Measurements from ENCODE around the gene POU3F1. TPM values are rescaled to one million over a fixed set of nuclear protein-coding genes. Genes with fewer than 3 reads are reported as not detected.
A peak's percentile ranks its signal among the peaks of the same experiment; 100 is the strongest.

Gene POU3F1
- total RNA-seq, result not detected
- long read RNA-seq, result 0 reads

- intact Hi-C loops (cut with DNase I, micrococcal nuclease), result no loop called here
- DNase-seq, result no peak
These were observed at the start of gene POU3F1 for GRCh38 chr1:38046333-38046883. TSS of gene POU3F1 (minus strand) at chr1:38046793. CDS start at chr1:38046743, 50 bp downstream.

GRCh38 chr1:38095454-38095931, 48.9 kb upstream of the POU3F1 start:
- intact Hi-C loops (cut with DNase I, micrococcal nuclease), result no loop called here
- ATAC-seq, result no peak
- no peak for DNase-seq

More at GRCh38 chr1:38046333-38046883, at the start of gene POU3F1:
- no peak for ATAC-seq

- ATAC-seq, result no peak
- no peak for DNase-seq
- intact Hi-C loops (cut with DNase I, micrococcal nuclease), result no loop called here
These were observed 48.2 kb upstream of the POU3F1 start for GRCh38 chr1:38094711-38095290.

GRCh38 chr1:38093569-38094520, 47.3 kb upstream of the POU3F1 start:
- ATAC-seq (no peak), DNase-seq (no peak)
- intact Hi-C loops (cut with DNase I, micrococcal nuclease), result no loop called here

- no peak for DNase-seq
- no peak for ATAC-seq
- intact Hi-C loops (cut with DNase I, micrococcal nuclease), result no loop called here
These were observed 45.7 kb upstream of the POU3F1 start for GRCh38 chr1:38092256-38092655.

GRCh38 chr1:38090796-38091195, 44.2 kb upstream of the POU3F1 start:
- intact Hi-C loops (cut with DNase I, micrococcal nuclease), result no loop called here
- ATAC-seq, result no peak
- DNase-seq, result no peak

GRCh38 chr1:38089712-38090360, 43.2 kb upstream of the POU3F1 start:
- intact Hi-C loops (cut with DNase I, micrococcal nuclease), result no loop called here
- no peak for ATAC-seq
- no peak for DNase-seq

- DNase-seq (no peak), ATAC-seq (no peak)
- intact Hi-C loops (cut with DNase I, micrococcal nuclease), result no loop called here
These were observed 42.2 kb upstream of the POU3F1 start for GRCh38 chr1:38088791-38089190.

- intact Hi-C loops (cut with DNase I, micrococcal nuclease), result no loop called here
- ATAC-seq, result peak; percentile 76
These were observed 41.8 kb upstream of the POU3F1 start for GRCh38 chr1:38088366-38088765.

GRCh38 chr1:38087676-38088075, 41.1 kb upstream of the POU3F1 start:
- intact Hi-C loops (cut with DNase I, micrococcal nuclease), result no loop called here
- DNase-seq (no peak), ATAC-seq (no peak)

More at GRCh38 chr1:38088366-38088765, 41.8 kb upstream of the POU3F1 start:
- DNase-seq, result no peak

- DNase-seq (no peak), ATAC-seq (no peak)
- intact Hi-C loops (cut with DNase I, micrococcal nuclease), result no loop called here
These were observed 39.2 kb upstream of the POU3F1 start for GRCh38 chr1:38085666-38086330.

GRCh38 chr1:38084700-38085099, 38.1 kb upstream of the POU3F1 start:
- intact Hi-C loops (cut with DNase I, micrococcal nuclease), result no loop called here
- DNase-seq, result no peak
- ATAC-seq, result no peak

- ATAC-seq, result no peak
- DNase-seq, result no peak
- intact Hi-C loops (cut with DNase I, micrococcal nuclease), result no loop called here
These were observed 37.5 kb upstream of the POU3F1 start for GRCh38 chr1:38084113-38084512.

- intact Hi-C loops (cut with DNase I, micrococcal nuclease), result no loop called here
- ATAC-seq (no peak), DNase-seq (no peak)
These were observed 36.9 kb upstream of the POU3F1 start for GRCh38 chr1:38083541-38083940.

GRCh38 chr1:38082769-38083263, 36.2 kb upstream of the POU3F1 start:
- DNase-seq (no peak), ATAC-seq (no peak)
- intact Hi-C loops (cut with DNase I, micrococcal nuclease), result no loop called here

- DNase-seq (no peak), ATAC-seq (no peak)
- intact Hi-C loops (cut with DNase I, micrococcal nuclease), result no loop called here
These were observed 32.4 kb upstream of the POU3F1 start for GRCh38 chr1:38079019-38079418.

- intact Hi-C loops (cut with DNase I, micrococcal nuclease), result no loop called here
- DNase-seq (no peak), ATAC-seq (no peak)
These were observed 31.0 kb upstream of the POU3F1 start for GRCh38 chr1:38077523-38078147.

GRCh38 chr1:38076455-38076854, 29.9 kb upstream of the POU3F1 start:
- intact Hi-C loops (cut with DNase I, micrococcal nuclease), result no loop called here
- DNase-seq (no peak), ATAC-seq (no peak)
